CD14-positive monocyte (primary cell): ENCODE results near the gene RAMP1. TPM values are rescaled to one million over a fixed set of nuclear protein-coding genes. Genes with fewer than 3 reads are reported as not detected.

Experiments used
- DNase-seq, 3 donors: peaks; one replicate each; pipeline ENCODE4 v3.0.0-alpha.2; 2011 to 2022
- H2AFZ ChIP-seq: 2 replicates; pipeline ENCODE4 v1.6.0; 2012; ENCODE audit warnings: mild to moderate bottlenecking, low read depth, low read length, inconsistent platforms; ENCODE audit not compliant: insufficient read depth, poor library complexity, severe bottlenecking
- H3K27ac ChIP-seq, 2 donors: 1 replicate in 1 of 2; 2 replicates in 1 of 2; pipeline ENCODE4 v1.5.1; 2012 to 2013; ENCODE audit warnings: low read length in 2 of 2, control low read depth in 1 of 2, inconsistent platforms in 1 of 2, low read depth in 1 of 2, mild to moderate bottlenecking in 1 of 2
- H3K27me3 ChIP-seq, 2 donors: one replicate each; pipeline versions ENCODE4 v1.6.0 to v1.6.1; 2011 to 2013; ENCODE audit warnings: low read length in 2 of 2; ENCODE audit not compliant: control insufficient read depth in 2 of 2, insufficient read depth in 2 of 2
- H3K36me3 ChIP-seq, 2 donors: replicated peaks in 1 of 2; 1 replicate in 1 of 2; 2 replicates in 1 of 2; pipeline versions ENCODE4 v1.5.1 to v1.6.1; 2012 to 2013; ENCODE audit warnings: low read length in 2 of 2, control low read depth in 1 of 2, inconsistent platforms in 1 of 2, mild to moderate bottlenecking in 1 of 2; ENCODE audit not compliant: insufficient read depth in 2 of 2, control insufficient read depth in 1 of 2
- H3K4me1 ChIP-seq, 2 donors: 1 replicate in 1 of 2; 2 replicates in 1 of 2; pipeline versions ENCODE4 v1.5.1 to v1.6.1; 2012 to 2013; ENCODE audit warnings: low read length in 2 of 2, control low read depth in 1 of 2, inconsistent platforms in 1 of 2, mild to moderate bottlenecking in 1 of 2, moderate library complexity in 1 of 2; ENCODE audit not compliant: insufficient read depth in 2 of 2, control insufficient read depth in 1 of 2
- H3K4me2 ChIP-seq: replicated peaks from 2 replicates; pipeline ENCODE3; 2012; ENCODE audit warnings: low read length, moderate library complexity, mild to moderate bottlenecking; ENCODE audit not compliant: poor library complexity, severe bottlenecking; ENCODE audit errors: extremely low read depth
- H3K4me3 ChIP-seq, 3 experiments: fragments of 200-600 bp in 1 of 3; sonication (generic) in 1 of 3; replicated peaks in 1 of 3; 1 replicate in 2 of 3; 2 replicates in 1 of 3; pipeline ENCODE4 v1.5.1; 2011 to 2013; ENCODE audit warnings: low read length in 3 of 3, mild to moderate bottlenecking in 3 of 3, control low read depth in 2 of 3, low read depth in 2 of 3, inconsistent platforms in 1 of 3, moderate library complexity in 1 of 3
- H3K79me2 ChIP-seq: 2 replicates; pipeline ENCODE4 v1.6.0; 2012; ENCODE audit warnings: mild to moderate bottlenecking, control low read depth, inconsistent platforms, low read length, moderate library complexity; ENCODE audit not compliant: insufficient read depth
- H3K9ac ChIP-seq: 2 replicates; pipeline ENCODE4 v1.6.0; 2017; ENCODE audit warnings: low read length, mild to moderate bottlenecking; ENCODE audit not compliant: insufficient read depth, poor library complexity, severe bottlenecking
- H3K9me3 ChIP-seq, 2 donors: replicated peaks in 1 of 2; 1 replicate in 1 of 2; 2 replicates in 1 of 2; pipeline versions ENCODE4 v1.5.1 to v1.6.1; 2012 to 2013; ENCODE audit warnings: low read length in 2 of 2, control low read depth in 1 of 2; ENCODE audit not compliant: control insufficient read depth in 1 of 2, insufficient read depth in 1 of 2
- H4K20me1 ChIP-seq: 2 replicates; pipeline ENCODE4 v1.6.0; 2012; ENCODE audit warnings: mild to moderate bottlenecking, low read length, control low read depth, moderate library complexity; ENCODE audit not compliant: insufficient read depth
- H3K27ac Mint-ChIP-seq, 7 donors: one replicate each; pipeline ENCODE4 v1.8.0; 2020; ENCODE audit warnings: mild to moderate bottlenecking in 7 of 7, mixed read lengths in 7 of 7, moderate library complexity in 6 of 7, inconsistent platforms in 2 of 7
- H3K27me3 Mint-ChIP-seq, 3 donors: one replicate each; pipeline ENCODE4 v1.8.0; 2021 to 2022; ENCODE audit warnings: low read depth in 3 of 3, mild to moderate bottlenecking in 3 of 3, mixed read lengths in 3 of 3, moderate library complexity in 3 of 3, inconsistent platforms in 1 of 3
- H3K36me3 Mint-ChIP-seq, 2 donors: one replicate each; pipeline ENCODE4 v1.8.0; 2020; ENCODE audit warnings: mixed read lengths in 2 of 2, inconsistent platforms in 1 of 2, mild to moderate bottlenecking in 1 of 2
- H3K4me1 Mint-ChIP-seq: one replicate; pipeline ENCODE4 v1.8.0; 2020; ENCODE audit warnings: mild to moderate bottlenecking, mixed read lengths
- H3K4me3 Mint-ChIP-seq, 2 donors: one replicate each; pipeline ENCODE4 v1.8.0; 2020; ENCODE audit warnings: mild to moderate bottlenecking in 2 of 2, mixed read lengths in 2 of 2, moderate library complexity in 1 of 2
- H3K9me3 Mint-ChIP-seq, 7 donors: one replicate each; pipeline ENCODE4 v1.8.0; 2020 to 2022; ENCODE audit warnings: mixed read lengths in 7 of 7, mild to moderate bottlenecking in 6 of 7, moderate library complexity in 6 of 7, inconsistent platforms in 2 of 7
- CTCF ChIP-seq: fragments of 200-600 bp; IDR thresholded peaks from one replicate; pipeline ENCODE4 v1.8.0; 2022; ENCODE audit warnings: antibody characterized with exemption, mild to moderate bottlenecking
- WGBS: methylation state at CpG from one replicate; pipeline ENCODE4 v1.1.5; 2013; ENCODE audit warnings: missing lambda C conversion rate; ENCODE audit not compliant: insufficient coverage; 5-methylcytosine and 5-hydroxymethylcytosine counted together
- intact Hi-C, 2 donors: fragments of 100-400 bp; cut with micrococcal nuclease; formaldehyde crosslinking; loops; one replicate each; pipeline versions ENCODE4 v1.15.0 to v1.15.1; 2023
- polyA plus RNA-seq, 3 donors: library from polyadenylated mRNA; depleted of rRNA in 1 of 3; unstranded in 2 of 3; stranded (reverse) in 1 of 3; fragments of 300-500 nt in 2 of 3; fragments of >200 nt in 1 of 3; fragmentation: Illumina TruSeq in 2 of 3; gene quantifications; 1 replicate in 2 of 3; 2 replicates in 1 of 3; pipeline ENCODE4 v1.2.3, GENCODE V29; 2012 to 2021
- small RNA-seq: library from RNA; depleted of rRNA; stranded (forward); fragments of <200 nt; gene quantifications from one replicate; pipeline ENCODE3, GENCODE V24; 2012; ENCODE audit warnings: low read depth; ENCODE audit not compliant: insufficient read length

RAMP1 gene
- polyA plus RNA-seq, 3 donors = not detected

- intact Hi-C loops = loop anchor here in 1 of 2 donors (10.0 kb wide), 1 partner anchor 273 kb away; no protein-coding TSS in a partner anchor
- Mint-ChIP-seq H3K4me3 (no peak overlapping the region), H3K4me1 (peaks cover 7% of the 10 kb centered on the region), H3K27me3 (peaks cover 11 to 16% (median 13%) of the 10 kb centered on the region in 3 donors), H3K27ac (no peak overlapping the region), H3K36me3 (no peaks in the 10 kb centered on the region), H3K9me3 (peaks cover 19 to 43% (median 31%) of the 10 kb centered on the region in 7 donors)
- no peak for DNase-seq
- TF ChIP-seq CTCF = no peak
- 100% methylated on average over 2 of the region's 5 CpGs for WGBS
- Histone ChIP-seq H3K9me3 (peaks cover 20 to 27% of the 10 kb centered on the region in 2 donors), H4K20me1 (no peaks in the 10 kb centered on the region), H3K27ac (no peak overlapping the region), H3K79me2 (no peaks in the 10 kb centered on the region), H3K27me3 (peaks cover 2 to 10% of the 10 kb centered on the region in 2 donors), H3K4me1 (peaks cover 6 to 7% of the 10 kb centered on the region in 2 donors), H3K4me2 (no peak overlapping the region), H3K9ac (no peak overlapping the region), H2AFZ (no peak overlapping the region), H3K36me3 (peaks cover 0 to 6% of the 10 kb centered on the region in 2 donors), H3K4me3 (peak overlapping the region in 1 of 3 experiments; percentile 5)
These were observed 102.2 kb downstream of the RAMP1 start for GRCh38 chr2:237961637-237962036.

Small RNAs within 50 kb of the gene (small RNA-seq; reads per million reads assigned to genes)
- not detected for gene RF00157

Other genes starting within 250 kb of the RAMP1 start
- gene LRRFIP1, start 232.0 kb upstream of the RAMP1 start, polyA plus RNA-seq = 100 to 1,000 TPM in 1 of 3 donors, 10 to 100 TPM in 2; 67.3 to 148 (median 98.3) TPM
- gene RBM44, start 60.8 kb upstream of the RAMP1 start, polyA plus RNA-seq = 1 to 10 TPM in 1 of 3 donors, under 1 TPM in 1, not detected in 1; 0.07 to 1.5 TPM
- 100 to 1,000 TPM in 2 of 3 donors, 10 to 100 TPM in 1; 51.1 to 120 (median 117) TPM for gene UBE2F, start 107.4 kb downstream of the RAMP1 start, polyA plus RNA-seq
- 10 to 100 TPM in 2 of 3 donors, 1 to 10 TPM in 1; 9.5 to 10.6 (median 10.3) TPM for gene SCLY, start 201.4 kb downstream of the RAMP1 start, polyA plus RNA-seq
- not detected for gene ESPNL, start 240.7 kb downstream of the RAMP1 start, polyA plus RNA-seq